PC-9 (cell line): ENCODE measurements around the gene TNK1. TPM values are rescaled to one million over a fixed set of nuclear protein-coding genes. Genes with fewer than 3 reads are reported as not detected.

ENCODE experiments used
- BruUV-seq: library from RNA; stranded (reverse); fragments of 400-500 nt; replicated peaks from 2 replicates; lab custom pipeline; 2021; lab: Mats Ljungman, UMichigan
- CTCF ChIA-PET: fragments of 300-600 bp; sonication (Branson Sonifier 250); formaldehyde crosslinking; loops from one replicate; lab custom pipeline; 2022; ENCODE audit warnings: antibody characterized with exemption; lab: Charles Lee
- POLR2A ChIA-PET: fragments of 300-600 bp; sonication (Branson Sonifier 250); formaldehyde crosslinking; loops from one replicate; lab custom pipeline; 2022; ENCODE audit warnings: antibody characterized with exemption; ENCODE audit not compliant: unreplicated experiment; lab: Charles Lee
- DNase-seq, 2 experiments: peaks; one replicate each; pipeline versions ENCODE4 v3.0.0 to v3.0.0-alpha.2; 2015 to 2022; ENCODE audit warnings: mixed read lengths in 1 of 2
- H2AFZ ChIP-seq: fragments of 200-600 bp; sonication (generic); 2 replicates; pipeline ENCODE4 v1.8.1; 2017; ENCODE audit warnings: antibody characterized with exemption
- H3F3A ChIP-seq: fragments of 200-600 bp; sonication (generic); 2 replicates; pipeline ENCODE4 v1.8.1; 2017; ENCODE audit warnings: antibody characterized with exemption, mild to moderate bottlenecking, low read depth; ENCODE audit not compliant: insufficient read depth
- H3K27ac ChIP-seq: fragments of 200-600 bp; sonication (generic); 2 replicates; pipeline ENCODE4 v1.6.1; 2016; ENCODE audit warnings: mixed run types
- H3K27me3 ChIP-seq: fragments of 200-600 bp; sonication (generic); 2 replicates; pipeline ENCODE4 v1.6.1; 2016; ENCODE audit warnings: low read depth, mixed run types; ENCODE audit not compliant: insufficient read depth
- H3K36me3 ChIP-seq: fragments of 200-600 bp; sonication (generic); 2 replicates; pipeline ENCODE4 v1.6.1; 2016; ENCODE audit warnings: low read depth, mixed run types
- H3K4me1 ChIP-seq: fragments of 200-600 bp; sonication (generic); replicated peaks from 2 replicates; pipeline ENCODE4 v1.6.1; 2016; ENCODE audit warnings: mixed run types; ENCODE audit not compliant: insufficient read depth
- H3K4me2 ChIP-seq: fragments of 200-600 bp; sonication (generic); 2 replicates; pipeline ENCODE4 v1.6.1; 2017; ENCODE audit warnings: mixed run types
- H3K4me3 ChIP-seq: fragments of 200-600 bp; sonication (generic); 2 replicates; pipeline ENCODE4 v1.6.1; 2016; ENCODE audit warnings: mixed run types
- H3K79me2 ChIP-seq: fragments of 200-600 bp; sonication (generic); 2 replicates; pipeline ENCODE4 v1.6.1; 2017; ENCODE audit warnings: low read depth, mixed run types
- H3K9me2 ChIP-seq: fragments of 200-600 bp; sonication (generic); 2 replicates; pipeline ENCODE4 v1.8.1; 2017; ENCODE audit warnings: mild to moderate bottlenecking; ENCODE audit not compliant: insufficient read depth
- H3K9me3 ChIP-seq: fragments of 200-600 bp; sonication (generic); 2 replicates; pipeline ENCODE4 v1.8.1; 2016; ENCODE audit warnings: low read depth; ENCODE audit not compliant: insufficient read depth
- H4K20me1 ChIP-seq: fragments of 200-600 bp; sonication (generic); 2 replicates; pipeline ENCODE4 v1.8.1; 2017; ENCODE audit not compliant: insufficient read depth
- EZH2 ChIP-seq: fragments of 200-600 bp; sonication (generic); IDR thresholded peaks from 2 replicates; pipeline ENCODE4 v1.8.0; 2017; ENCODE audit warnings: antibody characterized with exemption, low read depth
- intact Hi-C: fragments of 100-400 bp; cut with micrococcal nuclease; formaldehyde crosslinking; loops from one replicate; pipeline ENCODE4 v1.10.0; 2022; ENCODE audit not compliant: unreplicated experiment
- total RNA-seq: library from RNA; stranded (reverse); gene quantifications from 2 replicates; pipeline ENCODE4 v1.2.3, GENCODE V29; 2021
- TF ChIP-seq, protein P1 (sequence below): fragments of 200-600 bp; sonication (generic); conservative IDR thresholded peaks from 2 replicates; pipeline ENCODE4 v1.6.1; 2017; ENCODE audit warnings: mixed run types, antibody characterized with exemption, mild to moderate bottlenecking, moderate library complexity

The TNK1 gene
- total RNA-seq, 1 experiment from 2014 or later = 18.8 TPM

DNA sequence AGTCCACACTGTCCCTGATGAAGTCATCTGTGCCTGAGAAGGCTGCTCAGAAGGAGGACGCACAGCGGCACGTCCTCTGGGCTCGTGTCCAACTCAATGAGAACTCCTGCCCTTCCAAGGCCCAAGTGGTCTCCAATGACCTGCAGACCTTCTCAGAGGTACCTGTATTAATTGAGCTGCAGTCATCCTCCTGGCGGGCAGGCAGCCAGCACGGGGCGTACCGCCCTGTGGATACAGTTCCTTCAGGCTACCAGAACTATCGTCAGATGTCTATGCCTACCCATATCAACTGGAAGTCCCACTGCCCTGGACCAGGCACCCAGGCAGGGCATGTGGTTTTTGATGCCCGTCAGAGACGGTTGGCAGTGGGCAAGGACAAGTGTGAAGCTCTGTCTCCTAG, 51.4 kb downstream of the TNK1 start:
- ChIA-PET POLR2A (interaction anchor here (0.6 kb wide), 1 partner anchor 97 kb away, joined by 3 read pairs; no protein-coding TSS in a partner anchor), CTCF (no interaction called here)
- TF ChIP-seq, protein P1, sequence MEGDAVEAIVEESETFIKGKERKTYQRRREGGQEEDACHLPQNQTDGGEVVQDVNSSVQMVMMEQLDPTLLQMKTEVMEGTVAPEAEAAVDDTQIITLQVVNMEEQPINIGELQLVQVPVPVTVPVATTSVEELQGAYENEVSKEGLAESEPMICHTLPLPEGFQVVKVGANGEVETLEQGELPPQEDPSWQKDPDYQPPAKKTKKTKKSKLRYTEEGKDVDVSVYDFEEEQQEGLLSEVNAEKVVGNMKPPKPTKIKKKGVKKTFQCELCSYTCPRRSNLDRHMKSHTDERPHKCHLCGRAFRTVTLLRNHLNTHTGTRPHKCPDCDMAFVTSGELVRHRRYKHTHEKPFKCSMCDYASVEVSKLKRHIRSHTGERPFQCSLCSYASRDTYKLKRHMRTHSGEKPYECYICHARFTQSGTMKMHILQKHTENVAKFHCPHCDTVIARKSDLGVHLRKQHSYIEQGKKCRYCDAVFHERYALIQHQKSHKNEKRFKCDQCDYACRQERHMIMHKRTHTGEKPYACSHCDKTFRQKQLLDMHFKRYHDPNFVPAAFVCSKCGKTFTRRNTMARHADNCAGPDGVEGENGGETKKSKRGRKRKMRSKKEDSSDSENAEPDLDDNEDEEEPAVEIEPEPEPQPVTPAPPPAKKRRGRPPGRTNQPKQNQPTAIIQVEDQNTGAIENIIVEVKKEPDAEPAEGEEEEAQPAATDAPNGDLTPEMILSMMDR = no peak
- TF ChIP-seq EZH2 = no peak
- no peak overlapping the region for H3K27ac ChIP-seq
- no TSS peak for BruUV-seq
- H3K36me3 ChIP-seq = no peaks in the 10 kb centered on the region
- H3F3A ChIP-seq = peaks cover 10% of the 10 kb centered on the region; the same call in 1 of the 2 replicates
- no peaks in the 10 kb centered on the region for H3K27me3 ChIP-seq
- H3K79me2 ChIP-seq = peaks cover 5% of the 10 kb centered on the region; the same call in 1 of the 2 replicates
- 0 out of 2 replicates have a peak, but pooled peaks cover 7% of the 10 kb centered on the region for H3K4me1 ChIP-seq
- no peak for DNase-seq
- intact Hi-C loops = no loop called here
- no peaks in the 10 kb centered on the region for H3K9me3 ChIP-seq
- no peak overlapping the region for H2AFZ ChIP-seq
- H3K4me2 ChIP-seq = no peak overlapping the region
- H4K20me1 ChIP-seq = no peaks in the 10 kb centered on the region
- H3K9me2 ChIP-seq = no peaks in the 10 kb centered on the region
- H3K4me3 ChIP-seq = no peak overlapping the region

DNA sequence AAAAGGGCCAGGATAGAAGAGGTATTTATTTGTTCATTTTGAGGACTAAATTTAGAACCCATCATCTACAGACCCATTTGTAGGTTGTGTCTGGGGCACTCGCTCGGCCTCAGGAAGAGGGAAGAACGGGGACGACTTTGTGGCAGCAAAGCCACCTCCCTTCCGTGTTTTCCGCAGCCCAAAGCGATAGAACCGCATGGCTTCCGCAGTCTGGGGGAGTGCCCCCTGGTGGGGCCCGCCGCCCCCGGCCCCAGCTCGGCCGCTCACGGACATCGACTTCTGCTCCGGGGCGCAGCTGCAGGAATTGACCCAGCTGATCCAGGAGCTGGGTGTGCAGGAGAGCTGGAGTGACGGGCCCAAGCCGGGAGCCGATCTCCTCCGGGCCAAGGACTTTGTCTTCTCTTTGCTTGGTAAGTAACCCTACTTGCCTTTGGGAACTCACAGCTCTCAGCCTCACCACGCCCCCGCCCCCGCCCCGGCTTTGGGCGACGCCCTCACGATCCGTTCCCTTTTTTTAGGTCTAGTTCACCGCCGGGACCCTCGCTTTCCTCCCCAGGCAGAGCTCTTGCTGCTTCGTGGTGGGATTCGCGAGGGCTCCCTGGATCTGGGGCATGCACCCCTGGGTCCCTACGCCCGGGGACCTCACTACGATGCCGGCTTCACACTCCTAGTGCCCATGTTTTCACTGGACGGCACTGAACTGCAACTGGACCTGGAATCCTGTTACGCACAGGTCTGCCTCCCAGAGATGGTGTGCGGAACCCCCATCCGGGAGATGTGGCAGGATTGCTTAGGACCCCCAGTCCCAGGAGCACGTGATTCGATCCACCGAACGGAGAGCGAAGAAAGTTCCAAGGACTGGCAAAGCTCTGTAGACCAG, 55.0 kb downstream of the TNK1 start:
- Histone ChIP-seq H3K9me2 (no peaks in the 10 kb centered on the region), H3K4me2 (peak overlapping the region; percentile 90), H3K36me3 (no peaks in the 10 kb centered on the region), H3K4me1 (0 out of 2 replicates have a peak, but pooled peaks cover 7% of the 10 kb centered on the region), H3F3A (peaks cover 10% of the 10 kb centered on the region; the same call in 1 of the 2 replicates), H3K4me3 (peak overlapping the region; percentile 57), H3K9me3 (no peaks in the 10 kb centered on the region), H2AFZ (peak overlapping the region; percentile 74), H4K20me1 (no peaks in the 10 kb centered on the region), H3K27me3 (no peaks in the 10 kb centered on the region), H3K79me2 (peaks cover 8% of the 10 kb centered on the region; the same call in 1 of the 2 replicates), H3K27ac (peak overlapping the region; percentile 68)
- intact Hi-C loops = loop anchor here (1.0 to 5.0 kb wide), 6 partner anchors 32 to 250 kb away; partner anchors contain the start of genes PLSCR3, POLR2A and TMEM256
- BruUV-seq = TSS peak; percentile 72
- peak; percentile 55 to 59 for DNase-seq
- POLR2A ChIA-PET = interaction anchor here (0.5 to 1.5 kb wide), 8 partner anchors 10 to 251 kb away, joined by 3 to 34 read pairs (median 5); partner anchors contain the start of genes CD68, PLSCR3, TMEM256 and TP53
- TF ChIP-seq, protein P1 = no peak
- no peak for TF ChIP-seq EZH2
- CTCF ChIA-PET = interaction anchor here (0.7 to 2.9 kb wide), 6 partner anchors 10 to 252 kb away, joined by 3 to 19 read pairs (median 4); partner anchors contain the start of genes PLSCR3, TMEM256 and TP53
